ENCODE data around the gene IL1RAP. TPM values are rescaled to one million over a fixed set of nuclear protein-coding genes. Genes with fewer than 3 reads are reported as not detected.

IL1RAP gene
- total and polyA plus RNA-seq, 8 donors, result 0.76 to 54.8 (median 6.3) TPM; not detected in 2

GRCh38 chr3:190504354-190505125, 9.3 kb upstream of the IL1RAP start:
- no peak overlapping the region for H3K27ac ChIP-seq
- 44 to 53% (median 48%) methylated on average over 4 of the region's 4 CpGs for WGBS, 5 donors
- H3K27me3 ChIP-seq, result no peaks in the 10 kb centered on the region
- no peak for TF ChIP-seq EP300 (IDR thresholded peaks at IDR 0.05)
- TF ChIP-seq CTCF (IDR thresholded peaks at IDR 0.05), result no peak
- no peak for TF ChIP-seq POLR2AphosphoS5 (IDR thresholded peaks at IDR 0.05)
- TF ChIP-seq POLR2A (IDR thresholded peaks at IDR 0.05), result no peak
- no peaks in the 10 kb centered on the region for H3K36me3 ChIP-seq
- H3K4me3 ChIP-seq, result no peak overlapping the region
- peak in 1 of 2 donors; percentile 20 for DNase-seq
- no peaks in the 10 kb centered on the region for H3K9me3 ChIP-seq
- intact Hi-C loops (cut with DNase I; ENCODE audit: low total_unique reads), result no loop called here
- peaks cover 0 to 16% (median 4%) of the 10 kb centered on the region in 4 donors for H3K4me1 ChIP-seq

DNA sequence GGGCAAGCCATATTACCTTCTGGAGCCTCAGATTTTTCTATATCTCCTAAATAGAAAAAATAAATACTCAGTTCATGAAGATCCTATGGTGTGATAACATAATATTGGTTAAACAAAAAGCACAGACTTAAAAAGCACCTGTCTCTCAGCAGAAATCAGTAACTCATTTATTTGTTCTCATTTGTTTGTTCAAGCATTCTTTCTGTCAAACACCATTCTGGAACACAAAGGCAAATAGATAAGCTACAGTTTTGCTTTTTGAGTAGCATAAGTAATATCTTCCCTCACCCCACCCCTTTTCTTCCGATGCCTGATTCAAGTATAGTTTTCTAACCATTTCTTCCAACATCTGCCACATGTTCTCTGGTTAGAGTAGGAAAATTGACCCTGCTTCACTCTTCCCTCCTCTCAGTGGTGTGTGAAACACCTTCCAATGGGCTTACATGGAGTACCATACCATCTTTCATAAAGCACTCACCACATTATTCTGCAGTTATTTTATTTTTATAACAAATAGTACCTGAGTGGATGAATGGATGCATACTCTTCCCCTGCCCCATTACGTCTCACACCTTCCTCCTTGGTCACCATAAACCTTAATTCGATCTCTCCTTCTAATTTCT, 8.4 kb upstream of the IL1RAP start:
- no peak for DNase-seq
- peaks cover 0 to 16% (median 4%) of the 10 kb centered on the region in 4 donors for H3K4me1 ChIP-seq
- H3K27ac ChIP-seq, result no peak overlapping the region
- no peaks in the 10 kb centered on the region for H3K27me3 ChIP-seq
- H3K4me3 ChIP-seq, result no peak overlapping the region
- H3K36me3 ChIP-seq, result no peaks in the 10 kb centered on the region
- 53 to 77% (median 73%) methylated on average over 3 of the region's 3 CpGs for WGBS, 5 donors
- no peaks in the 10 kb centered on the region for H3K9me3 ChIP-seq
- TF ChIP-seq POLR2A (IDR thresholded peaks at IDR 0.05) (no peak), POLR2AphosphoS5 (IDR thresholded peaks at IDR 0.05) (no peak), CTCF (IDR thresholded peaks at IDR 0.05) (no peak), EP300 (IDR thresholded peaks at IDR 0.05) (no peak)
- intact Hi-C loops (cut with DNase I; ENCODE audit: low total_unique reads), result no loop called here

GRCh38 chr3:190506271-190506670, 7.6 kb upstream of the IL1RAP start:
- intact Hi-C loops (cut with DNase I; ENCODE audit: low total_unique reads), result no loop called here
- no peak for DNase-seq
- H3K27me3 ChIP-seq, result no peaks in the 10 kb centered on the region
- WGBS, 5 donors, result 95 to 100% (median 97%) methylated on average over 4 of the region's 4 CpGs
- no peak overlapping the region for H3K27ac ChIP-seq
- peaks cover 0 to 16% (median 4%) of the 10 kb centered on the region in 4 donors for H3K4me1 ChIP-seq
- no peaks in the 10 kb centered on the region for H3K9me3 ChIP-seq
- H3K4me3 ChIP-seq, result no peak overlapping the region
- no peaks in the 10 kb centered on the region for H3K36me3 ChIP-seq
- TF ChIP-seq POLR2AphosphoS5 (IDR thresholded peaks at IDR 0.05), result no peak

GRCh38 chr3:190512666-190513065, 1.2 kb upstream of the IL1RAP start:
- 90 to 95% (median 94%) methylated on average over 3 of the region's 3 CpGs for WGBS, 5 donors
- H3K27ac ChIP-seq, result peak overlapping the region in 2 of 5 donors; percentile 88
- no peaks in the 10 kb centered on the region for H3K9me3 ChIP-seq
- TF ChIP-seq POLR2AphosphoS5 (IDR thresholded peaks at IDR 0.05) (no peak), POLR2A (IDR thresholded peaks at IDR 0.05) (no peak), EP300 (IDR thresholded peaks at IDR 0.05) (no peak)
- H3K27me3 ChIP-seq, result no peaks in the 10 kb centered on the region
- DNase-seq, result no peak
- H3K36me3 ChIP-seq, result no peaks in the 10 kb centered on the region
- H3K4me1 ChIP-seq, result peaks cover 9 to 26% (median 17%) of the 10 kb centered on the region in 4 donors
- intact Hi-C loops (cut with DNase I; ENCODE audit: low total_unique reads), result no loop called here
- H3K4me3 ChIP-seq, result no peak overlapping the region

GRCh38 chr3:190514413-190515153, 698 bp downstream of the IL1RAP start:
- Histone ChIP-seq H3K27ac (peak overlapping the region; percentile 79 to 88 (median 86)), H3K27me3 (no peaks in the 10 kb centered on the region), H3K9me3 (no peaks in the 10 kb centered on the region), H3K4me3 (peak overlapping the region; percentile 74 to 94 (median 80)), H3K36me3 (no peaks in the 10 kb centered on the region), H3K4me1 (peaks cover 9 to 30% (median 17%) of the 10 kb centered on the region in 4 donors)
- TF ChIP-seq CTCF (IDR thresholded peaks at IDR 0.05), result no peak
- no peak for TF ChIP-seq EP300 (IDR thresholded peaks at IDR 0.05)
- TF ChIP-seq POLR2A (IDR thresholded peaks at IDR 0.05), result no peak
- TF ChIP-seq POLR2AphosphoS5 (IDR thresholded peaks at IDR 0.05), result no peak
- DNase-seq, result peak; percentile 57 to 73
- intact Hi-C loops (cut with DNase I; ENCODE audit: low total_unique reads), result no loop called here
- WGBS, 5 donors, result 0 to 1% (median 0%) methylated on average over 28 to 29 of the region's 29 CpGs
